ENCODE data around the gene PLK3.

GRCh38 chr1:44806025-44806703, 6.0 kb downstream of the PLK3 start:
- TF ChIP-seq CTCF (IDR thresholded peaks at IDR 0.05) (no peak), EZH2phosphoT487 (IDR thresholded peaks at IDR 0.05) (no peak), EZH2 (IDR thresholded peaks at IDR 0.05) (no peak)

Measured in neural progenitor cell (in vitro differentiated cells).